ENCODE measurements around the gene CCDC28B. TPM values are rescaled to one million over a fixed set of nuclear protein-coding genes. Genes with fewer than 3 reads are reported as not detected.

CCDC28B gene
- total and polyA plus RNA-seq, 2 of the 13 experiments (the other 11 are each of a cell fraction or from before 2014, with no cell fraction given) = 2.6 to 3.5 TPM

DNA sequence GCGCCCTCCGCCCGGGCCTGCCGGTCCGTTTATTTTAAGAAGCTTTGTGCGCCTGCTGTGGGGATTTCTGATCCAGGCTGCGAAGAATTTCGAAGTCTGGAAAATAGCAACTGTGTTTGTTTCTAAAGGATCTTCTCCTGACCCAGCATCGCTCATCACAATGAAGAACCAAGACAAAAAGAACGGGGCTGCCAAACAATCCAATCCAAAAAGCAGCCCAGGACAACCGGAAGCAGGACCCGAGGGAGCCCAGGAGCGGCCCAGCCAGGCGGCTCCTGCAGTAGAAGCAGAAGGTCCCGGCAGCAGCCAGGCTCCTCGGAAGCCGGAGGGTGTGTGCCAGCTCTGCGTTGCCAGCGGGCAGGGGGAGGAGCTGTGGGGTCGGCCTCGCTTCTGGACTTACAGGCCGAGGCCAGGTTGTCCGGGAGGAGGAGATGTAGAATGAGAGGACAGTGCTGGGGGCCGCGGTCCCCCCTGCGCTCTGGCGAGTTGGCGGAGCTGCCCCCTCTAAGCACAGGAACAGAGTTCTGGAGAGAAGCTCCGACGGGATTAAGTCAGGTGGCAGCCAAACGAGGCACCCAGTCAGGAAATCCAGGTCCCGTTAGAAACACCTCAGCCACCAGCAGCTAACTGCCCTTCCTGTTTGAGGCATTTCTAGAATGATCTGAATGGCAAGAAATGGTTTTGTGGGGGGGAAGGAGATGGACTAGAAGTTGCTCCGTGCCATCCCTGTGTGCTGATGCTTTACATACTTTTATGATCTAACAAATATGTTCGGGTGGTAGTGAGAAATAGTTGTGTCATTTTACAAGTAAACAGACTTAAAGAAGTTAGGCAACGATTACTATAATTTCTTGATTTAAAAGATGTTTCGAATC, 20.0 kb upstream of the CCDC28B start:
- CTCF ChIA-PET (ENCODE audit: low intra/inter-chr PET ratio, low total read pairs) = no interaction called here
- Histone ChIP-seq H3K4me2 (ENCODE audit: low read depth, low read length) (peak overlapping the region; percentile 80), H3K79me2 (ENCODE audit: insufficient read depth, low read length) (peaks cover 40% of the 10 kb centered on the region), H3K9me3 (ENCODE audit: low read length) (no peaks in the 10 kb centered on the region), H3K27ac (ENCODE audit: extremely low read length, insufficient read depth, low read length) (peak overlapping the region; percentile 87), H3K36me3 (replicated peaks in 1 of 2; ENCODE audit: control insufficient read depth in 1 of 2, insufficient read depth in 2 of 2, low read length in 2 of 2) (peaks cover 8 to 26% of the 10 kb centered on the region in 2 experiments; a peak in 4 of 5 replicates), H4K20me1 (ENCODE audit: insufficient read depth, low read length) (peaks cover 2% of the 10 kb centered on the region; the same call in 1 of the 2 replicates), H2AFZ (ENCODE audit: low read length) (no peak overlapping the region), H3K4me1 (ENCODE audit: insufficient read depth, low read length) (peaks cover 67% of the 10 kb centered on the region), H3K4me3 (replicated peaks in 1 of 3; ENCODE audit: insufficient read depth in 1 of 3, low read depth in 2 of 3, low read length in 3 of 3) (peak overlapping the region; percentile 58 to 76 (median 61)), H3K9ac (ENCODE audit: insufficient read depth, low read depth, low read length) (peak overlapping the region; percentile 84), H3K27me3 (ENCODE audit: control insufficient read depth in 1 of 2, insufficient read depth in 2 of 2, low read length in 2 of 2) (no peaks in the 10 kb centered on the region)
- BruUV-seq (replicated peaks) = no TSS peak
- intact Hi-C loops (cut with micrococcal nuclease; ENCODE audit: unreplicated experiment) = no loop called here
- peak; percentile 43 for ATAC-seq
- WGBS (ENCODE audit: low lambda C conversion rate) = 6% methylated on average over 35 of the region's 36 CpGs
- FAIRE-seq = no peak
- peak; percentile 18 for DNase-seq (ENCODE audit: low spot score)
- in situ Hi-C loops (cut with HindIII; ENCODE audit: extremely low pct_ligation_motif_present, low pct_unique_long_range_greater_than_20kb) = no loop called here
- POLR2A ChIA-PET = interaction anchor here (1.2 to 2.7 kb wide), 13 partner anchors 18 to 214 kb away, joined by 3 to 38 read pairs (median 8); partner anchors contain the start of genes BSDC1, CCDC28B, EIF3I and HDAC1
- TF ChIP-seq KDM5A (IDR thresholded peaks at IDR 0.05; ENCODE audit: borderline replicate concordance, low read length) = peak; percentile 38; the same call in 1 of the 2 replicates
- TF ChIP-seq NR2F6 (IDR thresholded peaks at IDR 0.05) = no peak
- TF ChIP-seq NR2F6 (CRISPR knock-in tag; IDR thresholded peaks at IDR 0.05) = no peak
- TF ChIP-seq NFE2L1 (CRISPR knock-in tag; IDR thresholded peaks at IDR 0.05; ENCODE audit: borderline replicate concordance) = no peak
- TF ChIP-seq, protein P1, sequence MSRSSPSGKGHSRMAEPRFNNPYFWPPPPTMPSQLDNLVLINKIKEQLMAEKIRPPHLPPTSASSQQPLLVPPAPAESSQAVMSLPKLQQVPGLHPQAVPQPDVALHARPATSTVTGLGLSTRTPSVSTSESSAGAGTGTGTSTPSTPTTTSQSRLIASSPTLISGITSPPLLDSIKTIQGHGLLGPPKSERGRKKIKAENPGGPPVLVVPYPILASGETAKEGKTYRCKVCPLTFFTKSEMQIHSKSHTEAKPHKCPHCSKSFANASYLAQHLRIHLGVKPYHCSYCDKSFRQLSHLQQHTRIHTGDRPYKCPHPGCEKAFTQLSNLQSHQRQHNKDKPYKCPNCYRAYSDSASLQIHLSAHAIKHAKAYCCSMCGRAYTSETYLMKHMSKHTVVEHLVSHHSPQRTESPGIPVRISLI (CRISPR knock-in tag; IDR thresholded peaks at IDR 0.05; ENCODE audit: borderline replicate concordance) = no peak
- TF ChIP-seq, protein P2, sequence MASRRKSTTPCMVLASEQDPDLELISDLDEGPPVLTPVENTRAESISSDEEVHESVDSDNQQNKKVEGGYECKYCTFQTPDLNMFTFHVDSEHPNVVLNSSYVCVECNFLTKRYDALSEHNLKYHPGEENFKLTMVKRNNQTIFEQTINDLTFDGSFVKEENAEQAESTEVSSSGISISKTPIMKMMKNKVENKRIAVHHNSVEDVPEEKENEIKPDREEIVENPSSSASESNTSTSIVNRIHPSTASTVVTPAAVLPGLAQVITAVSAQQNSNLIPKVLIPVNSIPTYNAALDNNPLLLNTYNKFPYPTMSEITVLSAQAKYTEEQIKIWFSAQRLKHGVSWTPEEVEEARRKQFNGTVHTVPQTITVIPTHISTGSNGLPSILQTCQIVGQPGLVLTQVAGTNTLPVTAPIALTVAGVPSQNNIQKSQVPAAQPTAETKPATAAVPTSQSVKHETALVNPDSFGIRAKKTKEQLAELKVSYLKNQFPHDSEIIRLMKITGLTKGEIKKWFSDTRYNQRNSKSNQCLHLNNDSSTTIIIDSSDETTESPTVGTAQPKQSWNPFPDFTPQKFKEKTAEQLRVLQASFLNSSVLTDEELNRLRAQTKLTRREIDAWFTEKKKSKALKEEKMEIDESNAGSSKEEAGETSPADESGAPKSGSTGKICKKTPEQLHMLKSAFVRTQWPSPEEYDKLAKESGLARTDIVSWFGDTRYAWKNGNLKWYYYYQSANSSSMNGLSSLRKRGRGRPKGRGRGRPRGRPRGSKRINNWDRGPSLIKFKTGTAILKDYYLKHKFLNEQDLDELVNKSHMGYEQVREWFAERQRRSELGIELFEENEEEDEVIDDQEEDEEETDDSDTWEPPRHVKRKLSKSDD (CRISPR knock-in tag; IDR thresholded peaks at IDR 0.05; ENCODE audit: low read depth) = peak; percentile 0; the same call in 1 of the 2 replicates
- TF ChIP-seq ASH2L (IDR thresholded peaks at IDR 0.05; ENCODE audit: insufficient read length, low read depth, low read length) = peak; percentile 47
- TF ChIP-seq ZNF337 (CRISPR knock-in tag; IDR thresholded peaks at IDR 0.05; ENCODE audit: borderline replicate concordance, low read depth) = 0 out of 2 replicates have a peak, but pooled peaks have one; percentile 11
- peak; percentile 57; the same call in 1 of the 2 replicates for TF ChIP-seq ZNF605 (CRISPR knock-in tag; IDR thresholded peaks at IDR 0.05)
- TF ChIP-seq DPF2 (CRISPR knock-in tag; IDR thresholded peaks at IDR 0.05; ENCODE audit: borderline replicate concordance, low read depth) = no peak
- no peak for TF ChIP-seq RBFOX2 (IDR thresholded peaks at IDR 0.05; ENCODE audit: low read depth, low read length)
- TF ChIP-seq, protein P3, sequence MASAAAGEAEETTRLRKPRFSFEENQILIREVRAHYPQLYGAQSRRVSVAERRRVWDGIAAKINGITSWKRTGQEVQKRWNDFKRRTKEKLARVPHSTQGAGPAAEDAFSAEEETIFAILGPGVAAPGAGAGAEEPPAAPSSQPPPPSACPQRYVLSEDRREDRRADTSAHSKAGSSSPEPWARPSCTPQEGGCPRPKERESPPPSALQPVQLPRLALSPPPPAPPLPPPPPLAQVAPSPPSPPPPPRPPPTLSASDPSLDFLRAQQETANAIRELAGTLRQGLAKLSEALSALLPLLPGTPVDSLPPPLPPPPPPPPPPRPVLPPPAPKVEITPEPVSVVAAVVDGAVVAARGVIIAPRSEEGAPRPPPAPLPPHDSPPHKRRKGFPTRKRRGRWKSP (CRISPR knock-in tag; IDR thresholded peaks at IDR 0.05) = peak; percentile 8; the same call in 1 of the 2 replicates
- no peak for TF ChIP-seq STAT5B (CRISPR knock-in tag; IDR thresholded peaks at IDR 0.05)
- TF ChIP-seq SNAI1 (CRISPR knock-in tag; IDR thresholded peaks at IDR 0.05; ENCODE audit: borderline replicate concordance) = 0 out of 2 replicates have a peak, but pooled peaks have one; percentile 42
- TF ChIP-seq ELF1 (CRISPR knock-in tag; IDR thresholded peaks at IDR 0.05) = 0 out of 2 replicates have a peak, but pooled peaks have one; percentile 14
- TF ChIP-seq ZNF264 (CRISPR knock-in tag; IDR thresholded peaks at IDR 0.05) = no peak
- TF ChIP-seq, protein P4, sequence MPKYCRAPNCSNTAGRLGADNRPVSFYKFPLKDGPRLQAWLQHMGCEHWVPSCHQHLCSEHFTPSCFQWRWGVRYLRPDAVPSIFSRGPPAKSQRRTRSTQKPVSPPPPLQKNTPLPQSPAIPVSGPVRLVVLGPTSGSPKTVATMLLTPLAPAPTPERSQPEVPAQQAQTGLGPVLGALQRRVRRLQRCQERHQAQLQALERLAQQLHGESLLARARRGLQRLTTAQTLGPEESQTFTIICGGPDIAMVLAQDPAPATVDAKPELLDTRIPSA (CRISPR knock-in tag; IDR thresholded peaks at IDR 0.05; ENCODE audit: borderline replicate concordance) = peak; percentile 67; the same call in 1 of the 2 replicates
